Activated B cell treated with CpG ODN at 0.5 μM for 24 hours (primary cell): ENCODE data around the gene PTPRT. TPM values are rescaled to one million over a fixed set of nuclear protein-coding genes. Genes with fewer than 3 reads are reported as not detected.

Experiments
- ATAC-seq: fragments of 200-7000 bp; cut with Tn5 transposase; one replicate; pipeline ENCODE4 v1.10.0; 2021; ENCODE audit warnings: low read depth, mild to moderate bottlenecking, moderate library complexity
- CTCF ChIA-PET: fragments of 350-600 bp; sonication (Branson Sonifier 250); formaldehyde crosslinking; loops from one replicate; lab custom pipeline; 2021; ENCODE audit warnings: antibody characterized with exemption; lab: Charles Lee
- POLR2A ChIA-PET: fragments of 350-600 bp; sonication (Branson Sonifier 250); formaldehyde crosslinking; loops from one replicate; lab custom pipeline; 2021; ENCODE audit warnings: antibody characterized with exemption; lab: Charles Lee
- DNase-seq: peaks from one replicate; pipeline ENCODE4 v3.0.0; 2022
- H3K27ac Mint-ChIP-seq: one replicate; pipeline ENCODE4 v1.8.0; 2020; ENCODE audit warnings: mixed read lengths
- H3K27me3 Mint-ChIP-seq: one replicate; pipeline ENCODE4 v1.8.0; 2021; ENCODE audit warnings: mixed read lengths
- H3K36me3 Mint-ChIP-seq: one replicate; pipeline ENCODE4 v1.8.0; 2021; ENCODE audit warnings: low read depth, mixed read lengths
- H3K4me1 Mint-ChIP-seq: one replicate; pipeline ENCODE4 v1.8.0; 2021; ENCODE audit warnings: mixed read lengths
- H3K4me3 Mint-ChIP-seq: one replicate; pipeline ENCODE4 v1.8.0; 2020; ENCODE audit warnings: mild to moderate bottlenecking, mixed read lengths
- H3K9me3 Mint-ChIP-seq: one replicate; pipeline ENCODE4 v1.8.0; 2020; ENCODE audit warnings: mixed read lengths
- CTCF ChIP-seq: fragments of 200-600 bp; IDR thresholded peaks from one replicate; pipeline ENCODE4 v1.8.0; 2022; ENCODE audit warnings: antibody characterized with exemption, mild to moderate bottlenecking
- intact Hi-C: fragments of 100-400 bp; cut with micrococcal nuclease; formaldehyde crosslinking; loops from one replicate; pipeline ENCODE4 v1.15.1; 2024
- total RNA-seq: library from RNA; stranded (reverse); gene quantifications from 2 replicates; pipeline ENCODE4 v1.2.3, GENCODE V29; 2022

The PTPRT gene
- total RNA-seq, 1 donor from 2014 or later, result not detected

- POLR2A ChIA-PET, result no interaction called here
- Mint-ChIP-seq H3K27ac (no peak overlapping the region), H3K27me3 (no peaks in the 10 kb centered on the region), H3K9me3 (no peaks in the 10 kb centered on the region), H3K4me3 (no peak overlapping the region), H3K36me3 (no peaks in the 10 kb centered on the region), H3K4me1 (no peaks in the 10 kb centered on the region)
- TF ChIP-seq CTCF, result no peak
- ATAC-seq (no peak), DNase-seq (no peak)
- CTCF ChIA-PET, result no interaction called here
- intact Hi-C loops, result no loop called here
Observed at GRCh38 chr20:42083280-42083679, 1106.4 kb downstream of the PTPRT start.

GRCh38 chr20:42082611-42083010 is 1107.1 kb downstream of the PTPRT start:
- DNase-seq (no peak), ATAC-seq (no peak)
- H3K4me3 Mint-ChIP-seq, result no peak overlapping the region
- H3K4me1 Mint-ChIP-seq, result no peaks in the 10 kb centered on the region
- no peaks in the 10 kb centered on the region for H3K36me3 Mint-ChIP-seq
- H3K27ac Mint-ChIP-seq, result no peak overlapping the region
- H3K27me3 Mint-ChIP-seq, result no peaks in the 10 kb centered on the region
- intact Hi-C loops, result no loop called here
- CTCF ChIA-PET, result no interaction called here
- POLR2A ChIA-PET, result no interaction called here
- no peak for TF ChIP-seq CTCF
- H3K9me3 Mint-ChIP-seq, result no peaks in the 10 kb centered on the region

GRCh38 chr20:42080956-42081355 is 1108.8 kb downstream of the PTPRT start:
- no peak for TF ChIP-seq CTCF
- Mint-ChIP-seq H3K27ac (no peak overlapping the region), H3K4me1 (no peaks in the 10 kb centered on the region), H3K27me3 (no peaks in the 10 kb centered on the region), H3K4me3 (no peak overlapping the region), H3K9me3 (no peaks in the 10 kb centered on the region), H3K36me3 (no peaks in the 10 kb centered on the region)
- intact Hi-C loops, result no loop called here
- CTCF ChIA-PET, result no interaction called here
- DNase-seq, result no peak
- no peak for ATAC-seq
- POLR2A ChIA-PET, result no interaction called here

- POLR2A ChIA-PET, result no interaction called here
- Mint-ChIP-seq H3K4me3 (no peak overlapping the region), H3K27ac (no peak overlapping the region), H3K27me3 (no peaks in the 10 kb centered on the region), H3K4me1 (no peaks in the 10 kb centered on the region), H3K9me3 (no peaks in the 10 kb centered on the region), H3K36me3 (no peaks in the 10 kb centered on the region)
- no peak for TF ChIP-seq CTCF
- intact Hi-C loops, result no loop called here
- no peak for ATAC-seq
- CTCF ChIA-PET, result no interaction called here
- no peak for DNase-seq
Observed at GRCh38 chr20:42074944-42075343, 1114.8 kb downstream of the PTPRT start.

GRCh38 chr20:42067596-42067995 is 1122.1 kb downstream of the PTPRT start:
- no peak overlapping the region for H3K27ac Mint-ChIP-seq
- no peak for TF ChIP-seq CTCF
- no peaks in the 10 kb centered on the region for H3K36me3 Mint-ChIP-seq
- ATAC-seq (no peak), DNase-seq (no peak)
- intact Hi-C loops, result no loop called here
- no peaks in the 10 kb centered on the region for H3K4me1 Mint-ChIP-seq
- POLR2A ChIA-PET, result no interaction called here
- no peaks in the 10 kb centered on the region for H3K27me3 Mint-ChIP-seq
- H3K4me3 Mint-ChIP-seq, result no peak overlapping the region
- CTCF ChIA-PET, result no interaction called here
- H3K9me3 Mint-ChIP-seq, result no peaks in the 10 kb centered on the region
